ENCODE results near the gene IL16. TPM values are rescaled to one million over a fixed set of nuclear protein-coding genes. Genes with fewer than 3 reads are reported as not detected.
A peak's percentile ranks its signal among the peaks of the same experiment; 100 is the strongest.
"Not testable (repeated sequence)": the region's sequence is repeated elsewhere in the genome, so short reads cannot be mapped to it uniquely, and the experiment has no call there.

IL16 gene
- total RNA-seq, 3 donors from 2014 or later, result 11.1 to 40.5 (median 20.3) TPM

DNA sequence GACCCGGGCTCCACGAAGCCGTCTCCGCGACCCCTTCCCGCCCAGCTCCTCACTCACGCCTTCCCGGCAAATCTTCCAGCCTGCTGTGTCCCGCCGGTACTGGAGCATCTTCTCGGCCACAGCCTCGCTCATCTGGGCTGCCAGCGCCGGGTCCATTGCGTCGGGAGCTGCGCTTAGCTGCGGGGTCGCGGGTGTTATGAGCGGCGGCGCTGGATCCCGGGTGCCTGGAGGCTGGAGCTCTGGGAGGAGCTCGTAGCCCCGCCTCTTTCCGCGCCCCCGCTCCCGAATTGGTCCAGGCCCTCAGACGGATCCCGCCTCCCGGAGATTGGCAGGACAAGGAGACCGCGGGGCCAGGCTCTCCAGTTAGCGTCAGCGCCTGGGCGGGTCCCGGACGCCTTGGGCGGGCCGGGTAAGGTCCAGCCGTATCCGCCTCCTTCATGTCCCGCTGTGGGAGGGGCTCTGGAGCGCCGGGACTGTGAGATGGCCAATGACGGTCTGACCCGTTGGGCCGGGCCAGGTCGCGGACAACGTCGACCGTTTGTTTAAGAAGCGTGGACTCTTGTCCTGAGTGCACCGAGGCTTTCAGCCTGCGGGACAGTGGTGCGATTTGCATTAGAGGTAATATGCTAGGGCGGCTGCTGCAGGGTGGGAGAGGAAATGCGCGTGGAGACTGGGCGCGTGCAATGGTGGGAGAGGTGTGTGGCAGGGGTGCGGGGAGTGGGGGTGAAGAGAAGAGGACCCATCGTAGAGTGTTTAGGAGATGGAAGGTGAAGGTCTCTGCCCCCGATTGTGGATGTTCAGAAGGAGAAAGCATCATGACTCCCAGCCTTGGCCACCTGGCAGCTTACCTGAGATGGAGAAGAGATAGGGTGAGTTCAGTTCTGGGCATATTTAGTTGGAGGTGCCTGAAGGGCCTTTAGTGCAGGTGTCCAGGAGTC is 127.5 kb downstream of the IL16 start, which contains the start of gene STARD5:
Gene STARD5 (minus strand): TSS at position 198 of the 938 bp plus-strand sequence. CDS start 42 bp downstream, at position 156.
- peak; percentile 97 for DNase-seq (ENCODE audit: low spot score in 2 of 2)
- Histone ChIP-seq H3K27me3 (no peaks in the 10 kb centered on the region), H3K4me3 (peak within 1 kb of the TSS; percentile 57 to 77 (median 77)), H3K4me1 (no peaks in the 10 kb centered on the region), H3K27ac (peak within 1 kb of the TSS; percentile 79 to 85), H3K36me3 (no peaks in the 10 kb centered on the region), H3K9me3 (no peaks in the 10 kb centered on the region)
- intact Hi-C loops (cut with DNase I; ENCODE audit: low total_unique reads), result no loop called here
- TF ChIP-seq POLR2AphosphoS5 (IDR thresholded peaks at IDR 0.05), result peak; percentile 63 to 85 (median 72)
- peak; percentile 72 for TF ChIP-seq POLR2A (IDR thresholded peaks at IDR 0.05)
- TF ChIP-seq, protein P1, sequence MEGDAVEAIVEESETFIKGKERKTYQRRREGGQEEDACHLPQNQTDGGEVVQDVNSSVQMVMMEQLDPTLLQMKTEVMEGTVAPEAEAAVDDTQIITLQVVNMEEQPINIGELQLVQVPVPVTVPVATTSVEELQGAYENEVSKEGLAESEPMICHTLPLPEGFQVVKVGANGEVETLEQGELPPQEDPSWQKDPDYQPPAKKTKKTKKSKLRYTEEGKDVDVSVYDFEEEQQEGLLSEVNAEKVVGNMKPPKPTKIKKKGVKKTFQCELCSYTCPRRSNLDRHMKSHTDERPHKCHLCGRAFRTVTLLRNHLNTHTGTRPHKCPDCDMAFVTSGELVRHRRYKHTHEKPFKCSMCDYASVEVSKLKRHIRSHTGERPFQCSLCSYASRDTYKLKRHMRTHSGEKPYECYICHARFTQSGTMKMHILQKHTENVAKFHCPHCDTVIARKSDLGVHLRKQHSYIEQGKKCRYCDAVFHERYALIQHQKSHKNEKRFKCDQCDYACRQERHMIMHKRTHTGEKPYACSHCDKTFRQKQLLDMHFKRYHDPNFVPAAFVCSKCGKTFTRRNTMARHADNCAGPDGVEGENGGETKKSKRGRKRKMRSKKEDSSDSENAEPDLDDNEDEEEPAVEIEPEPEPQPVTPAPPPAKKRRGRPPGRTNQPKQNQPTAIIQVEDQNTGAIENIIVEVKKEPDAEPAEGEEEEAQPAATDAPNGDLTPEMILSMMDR (IDR thresholded peaks at IDR 0.05), result no peak

DNA sequence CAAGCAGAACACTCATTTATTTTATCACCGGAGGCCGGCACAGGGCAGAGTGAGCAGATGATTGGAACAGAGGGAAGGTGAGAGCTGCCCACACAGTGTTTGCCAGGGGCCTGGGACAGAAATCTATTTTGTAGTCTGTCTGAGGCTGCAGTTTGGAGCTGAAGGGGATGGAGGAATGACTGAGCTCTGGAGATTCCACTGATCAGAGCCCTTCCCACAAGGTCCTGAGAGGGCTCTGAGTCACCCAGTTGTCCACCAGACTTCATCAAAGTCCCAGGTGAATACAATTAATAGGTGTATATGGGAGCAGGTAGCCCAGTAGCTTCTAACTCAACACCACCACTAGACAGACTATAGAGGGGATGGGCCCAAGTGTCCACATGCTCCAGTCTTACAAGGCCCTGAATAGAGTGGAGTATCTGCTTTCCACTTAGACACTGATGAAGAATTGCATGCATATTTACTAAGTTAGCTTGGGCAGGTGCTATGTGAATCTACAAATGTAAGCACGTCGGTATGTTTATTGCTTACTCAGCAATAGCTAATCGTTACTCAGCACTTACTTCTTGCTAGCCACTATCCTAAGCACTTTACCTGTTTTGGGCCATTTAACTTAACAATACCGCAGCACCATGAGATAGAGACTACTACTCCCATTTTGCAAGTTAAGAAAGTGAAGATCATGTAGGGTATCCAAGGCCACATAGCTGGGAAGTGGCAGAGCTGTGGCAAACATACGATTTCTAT is 130.0 kb downstream of the IL16 start:
- Histone ChIP-seq H3K36me3 (no peaks in the 10 kb centered on the region), H3K27ac (peak overlapping the region in 1 of 2 donors; percentile 35), H3K4me1 (no peaks in the 10 kb centered on the region), H3K27me3 (no peaks in the 10 kb centered on the region), H3K9me3 (no peaks in the 10 kb centered on the region), H3K4me3 (no peak overlapping the region)
- no peak for DNase-seq (ENCODE audit: low spot score in 2 of 2)
- intact Hi-C loops (cut with DNase I; ENCODE audit: low total_unique reads), result no loop called here
- TF ChIP-seq POLR2AphosphoS5 (IDR thresholded peaks at IDR 0.05), result no peak
- TF ChIP-seq, protein P1 (IDR thresholded peaks at IDR 0.05), result no peak
- no peak for TF ChIP-seq POLR2A (IDR thresholded peaks at IDR 0.05)

DNA sequence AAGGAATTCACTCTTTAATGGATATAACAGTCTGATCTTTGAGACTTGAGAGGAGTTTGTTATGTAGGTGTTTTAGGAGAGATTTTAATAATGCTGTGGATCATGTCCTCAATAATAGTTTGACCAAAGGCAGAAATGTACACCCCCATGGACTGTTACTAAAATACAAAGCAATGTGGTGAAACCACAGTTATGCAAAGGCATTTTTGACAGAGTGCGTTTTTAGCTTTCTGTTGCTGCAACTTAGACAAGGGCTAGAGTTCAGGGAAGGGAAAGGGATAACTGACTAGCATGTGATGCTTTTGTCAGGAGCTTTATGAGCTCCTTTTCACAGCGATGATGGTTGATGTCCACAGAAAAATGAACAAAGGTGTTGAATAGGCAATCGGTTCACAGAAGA is 130.8 kb downstream of the IL16 start:
- intact Hi-C loops (cut with DNase I; ENCODE audit: low total_unique reads), result no loop called here
- peak overlapping the region; percentile 29 to 44 for H3K27ac ChIP-seq

DNA sequence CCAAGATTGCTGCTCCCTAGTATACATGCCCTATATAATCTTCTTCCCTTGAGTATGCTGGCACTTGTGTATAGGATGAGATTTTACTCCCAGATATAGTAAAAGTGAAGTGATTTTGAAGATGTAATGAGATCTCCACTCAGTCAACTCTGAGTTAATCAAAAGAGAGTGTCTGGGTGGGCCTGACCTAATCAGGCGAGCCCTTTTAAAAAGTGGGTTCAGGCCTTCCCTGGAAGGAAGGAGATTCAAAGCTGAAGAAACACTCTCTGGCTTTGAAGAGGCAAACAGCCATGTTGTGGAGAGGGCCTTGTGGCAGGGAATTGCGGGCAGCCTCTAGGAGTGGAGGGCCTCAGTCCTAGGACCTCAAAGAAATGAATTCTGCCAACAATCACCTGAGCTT is 132.8 kb downstream of the IL16 start:
- Histone ChIP-seq H3K36me3 (no peaks in the 10 kb centered on the region), H3K27ac (no peak overlapping the region), H3K27me3 (no peaks in the 10 kb centered on the region), H3K4me3 (no peak overlapping the region), H3K4me1 (no peaks in the 10 kb centered on the region), H3K9me3 (no peaks in the 10 kb centered on the region)
- intact Hi-C loops (cut with DNase I; ENCODE audit: low total_unique reads), result no loop called here
- TF ChIP-seq POLR2A (IDR thresholded peaks at IDR 0.05) (no peak), POLR2AphosphoS5 (IDR thresholded peaks at IDR 0.05) (no peak)
- TF ChIP-seq, protein P1 (IDR thresholded peaks at IDR 0.05), result no peak
- no peak for DNase-seq (ENCODE audit: low spot score in 2 of 2)

More for the DNA sequence above, 130.8 kb downstream of the IL16 start:
- H3K36me3 ChIP-seq, result no peaks in the 10 kb centered on the region
- no peaks in the 10 kb centered on the region for H3K27me3 ChIP-seq
- H3K4me3 ChIP-seq, result no peak overlapping the region
- no peaks in the 10 kb centered on the region for H3K4me1 ChIP-seq
- DNase-seq (ENCODE audit: low spot score in 2 of 2), result no peak
- TF ChIP-seq POLR2AphosphoS5 (IDR thresholded peaks at IDR 0.05), result peak in 1 of 3 donors; percentile 18
- no peak for TF ChIP-seq POLR2A (IDR thresholded peaks at IDR 0.05)
- no peaks in the 10 kb centered on the region for H3K9me3 ChIP-seq

DNA sequence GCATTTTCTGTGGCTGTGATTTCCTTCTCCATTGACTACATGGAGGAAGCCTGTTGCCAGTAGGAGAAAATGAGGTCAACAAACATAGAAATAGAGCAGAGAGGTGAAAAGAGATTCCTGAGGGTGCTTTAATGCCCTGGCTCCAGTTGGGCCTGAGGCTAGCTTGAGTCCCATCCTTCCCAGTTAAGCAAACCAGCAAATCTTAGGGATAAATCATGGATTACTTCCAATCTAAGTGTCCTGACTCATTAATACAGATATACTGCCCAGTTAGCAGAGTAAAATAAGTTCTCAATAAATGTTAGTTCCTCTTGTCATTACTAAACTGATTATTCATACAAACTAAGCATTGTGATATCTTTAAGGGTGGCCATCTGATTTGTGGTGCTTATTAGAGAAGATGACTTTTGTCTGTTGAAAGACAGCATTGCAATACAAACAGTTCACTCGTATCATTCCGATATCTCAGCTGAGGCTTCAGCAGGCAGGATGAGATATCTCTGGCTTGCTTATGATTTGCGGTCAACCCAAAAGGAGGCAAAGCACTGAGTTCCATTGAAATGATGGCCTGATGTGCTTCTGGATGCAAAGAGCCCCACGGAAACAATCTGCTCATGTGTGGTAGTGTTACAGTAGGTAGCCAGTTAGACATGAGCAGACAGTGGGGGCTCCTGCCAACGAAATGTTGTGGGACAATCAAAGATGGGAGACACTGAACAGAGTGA is 133.8 kb downstream of the IL16 start:
- no peak overlapping the region for H3K4me3 ChIP-seq
- no peak for DNase-seq (ENCODE audit: low spot score in 2 of 2)
- H3K36me3 ChIP-seq, result no peaks in the 10 kb centered on the region
- H3K27ac ChIP-seq, result no peak overlapping the region
- intact Hi-C loops (cut with DNase I; ENCODE audit: low total_unique reads), result no loop called here
- no peaks in the 10 kb centered on the region for H3K9me3 ChIP-seq
- TF ChIP-seq POLR2A (IDR thresholded peaks at IDR 0.05) (no peak), POLR2AphosphoS5 (IDR thresholded peaks at IDR 0.05) (no peak)
- TF ChIP-seq, protein P1 (IDR thresholded peaks at IDR 0.05), result no peak
- no peaks in the 10 kb centered on the region for H3K27me3 ChIP-seq
- no peaks in the 10 kb centered on the region for H3K4me1 ChIP-seq

DNA sequence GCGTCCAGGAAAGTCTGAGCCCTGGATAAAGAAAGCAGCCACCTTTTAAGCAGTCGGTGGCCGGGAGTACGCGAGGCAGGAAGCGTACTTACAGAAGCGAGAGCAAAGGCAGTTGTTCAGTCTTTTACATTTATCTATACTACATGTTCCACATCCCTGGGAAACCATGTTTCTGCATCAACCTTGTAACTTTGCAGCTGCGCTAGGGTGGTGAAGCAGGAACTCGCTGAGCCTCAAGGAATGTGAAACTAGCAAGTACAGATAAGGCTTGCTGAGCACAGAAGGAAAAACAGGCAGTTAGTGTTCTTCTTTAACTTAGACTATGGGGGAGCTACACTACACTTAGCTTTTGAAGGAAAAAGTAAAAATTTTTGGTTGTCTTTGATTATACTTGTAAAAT is 134.5 kb downstream of the IL16 start:
- H3K36me3 ChIP-seq; DNase-seq (ENCODE audit: low spot score in 2 of 2); H3K4me3 ChIP-seq; intact Hi-C loops (cut with DNase I; ENCODE audit: low total_unique reads); H3K9me3 ChIP-seq; H3K27me3 ChIP-seq; H3K4me1 ChIP-seq; H3K27ac ChIP-seq: not testable (repeated sequence)

Data from breast epithelium (tissue), 4 donors.